Fibroblast of mammary gland (primary cell): ENCODE data around the gene NUDT1.

Source experiments
- DNase-seq: peaks from one replicate; pipeline ENCODE4 v3.0.0-alpha.2; 2010; ENCODE audit warnings: low read depth
- H3K4me3 ChIP-seq: 2 replicates; pipeline ENCODE4 v1.5.1; 2011; ENCODE audit warnings: low read depth, mild to moderate bottlenecking, low read length, moderate library complexity; ENCODE audit not compliant: control insufficient read depth
- TF ChIP-seq, protein P1 (sequence below): conservative IDR thresholded peaks from 2 replicates; pipeline ENCODE4 v1.5.1; 2011; ENCODE audit warnings: low read depth, low read length, inconsistent platforms; ENCODE audit not compliant: control insufficient read depth, insufficient read depth

Gene NUDT1

DNA sequence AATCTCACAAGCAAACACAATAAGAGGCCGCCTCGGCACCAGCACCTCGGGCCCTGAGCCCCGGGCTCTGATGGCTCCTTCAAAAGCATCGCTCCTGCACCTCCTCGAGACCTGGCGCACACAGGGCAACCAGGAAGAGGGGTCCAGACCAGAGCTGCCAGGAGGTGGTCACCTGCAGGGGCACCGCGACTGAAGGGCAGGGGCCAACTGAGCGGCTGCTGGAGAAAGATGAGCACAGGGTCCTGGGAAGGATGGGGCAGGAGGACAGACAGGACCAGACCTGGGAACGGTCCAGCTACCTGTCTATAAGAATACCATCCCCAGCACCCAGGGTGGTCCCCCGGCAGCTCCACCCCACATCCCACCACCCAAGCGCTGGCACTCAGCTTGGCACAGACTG, 30.1 kb upstream of the NUDT1 start:
- no peak for DNase-seq
- H3K4me3 ChIP-seq: no peak overlapping the region
- TF ChIP-seq, protein P1, sequence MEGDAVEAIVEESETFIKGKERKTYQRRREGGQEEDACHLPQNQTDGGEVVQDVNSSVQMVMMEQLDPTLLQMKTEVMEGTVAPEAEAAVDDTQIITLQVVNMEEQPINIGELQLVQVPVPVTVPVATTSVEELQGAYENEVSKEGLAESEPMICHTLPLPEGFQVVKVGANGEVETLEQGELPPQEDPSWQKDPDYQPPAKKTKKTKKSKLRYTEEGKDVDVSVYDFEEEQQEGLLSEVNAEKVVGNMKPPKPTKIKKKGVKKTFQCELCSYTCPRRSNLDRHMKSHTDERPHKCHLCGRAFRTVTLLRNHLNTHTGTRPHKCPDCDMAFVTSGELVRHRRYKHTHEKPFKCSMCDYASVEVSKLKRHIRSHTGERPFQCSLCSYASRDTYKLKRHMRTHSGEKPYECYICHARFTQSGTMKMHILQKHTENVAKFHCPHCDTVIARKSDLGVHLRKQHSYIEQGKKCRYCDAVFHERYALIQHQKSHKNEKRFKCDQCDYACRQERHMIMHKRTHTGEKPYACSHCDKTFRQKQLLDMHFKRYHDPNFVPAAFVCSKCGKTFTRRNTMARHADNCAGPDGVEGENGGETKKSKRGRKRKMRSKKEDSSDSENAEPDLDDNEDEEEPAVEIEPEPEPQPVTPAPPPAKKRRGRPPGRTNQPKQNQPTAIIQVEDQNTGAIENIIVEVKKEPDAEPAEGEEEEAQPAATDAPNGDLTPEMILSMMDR: no peak

DNA sequence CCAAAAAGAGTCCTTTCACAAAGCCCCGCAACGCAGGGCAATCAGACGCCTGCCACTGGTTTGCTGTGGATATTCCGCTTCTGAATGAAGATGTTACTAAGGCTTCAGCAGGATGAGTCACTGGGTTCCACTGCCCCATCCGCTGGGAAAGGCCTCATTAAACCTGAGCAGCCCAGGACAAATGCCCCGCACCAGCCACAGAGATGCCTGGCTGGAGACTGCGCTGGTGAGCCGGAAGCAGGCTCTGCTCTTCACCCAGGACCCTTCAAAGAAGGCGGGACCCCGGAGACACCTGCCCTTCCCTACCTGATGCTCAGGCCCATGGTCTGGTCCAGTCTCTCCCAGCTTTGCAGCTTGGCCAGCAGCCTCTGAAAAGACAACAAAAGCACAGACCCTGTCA, 29.1 kb upstream of the NUDT1 start:
- no peak overlapping the region for H3K4me3 ChIP-seq
- TF ChIP-seq, protein P1: no peak
- no peak for DNase-seq

DNA sequence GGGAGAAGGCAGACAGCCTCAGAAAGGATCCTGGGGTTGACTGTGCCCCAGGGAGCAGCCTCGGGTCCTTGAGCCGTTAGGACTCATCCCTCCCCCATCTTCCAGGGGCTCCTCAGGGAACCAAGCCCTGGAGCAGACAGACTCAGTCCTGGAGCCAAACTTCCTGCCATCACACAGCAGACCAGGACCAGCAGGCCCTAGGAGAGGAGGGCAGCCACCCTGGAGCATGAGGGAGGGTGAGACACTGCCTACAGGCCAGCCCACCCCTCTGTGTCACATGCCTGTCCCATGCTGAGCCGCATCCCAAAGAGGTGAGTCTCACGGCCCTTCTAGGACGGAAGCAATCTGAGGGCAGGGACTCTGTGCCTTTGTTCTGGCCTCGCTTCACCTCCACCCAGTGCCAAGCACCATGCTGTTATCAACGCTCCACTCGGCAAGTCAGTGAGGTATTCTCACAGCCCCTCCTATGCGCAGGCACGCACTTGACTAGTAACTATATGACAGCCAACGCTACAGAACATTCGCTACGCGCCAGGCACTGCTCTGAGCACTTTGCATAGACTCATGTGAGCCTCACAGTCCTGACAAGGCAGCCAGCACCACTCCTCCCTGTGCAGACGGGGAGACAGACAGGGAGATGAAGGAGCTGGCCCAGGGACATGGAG, 28.3 kb upstream of the NUDT1 start:
- no peak overlapping the region for H3K4me3 ChIP-seq
- TF ChIP-seq, protein P1: no peak
- DNase-seq: no peak

DNA sequence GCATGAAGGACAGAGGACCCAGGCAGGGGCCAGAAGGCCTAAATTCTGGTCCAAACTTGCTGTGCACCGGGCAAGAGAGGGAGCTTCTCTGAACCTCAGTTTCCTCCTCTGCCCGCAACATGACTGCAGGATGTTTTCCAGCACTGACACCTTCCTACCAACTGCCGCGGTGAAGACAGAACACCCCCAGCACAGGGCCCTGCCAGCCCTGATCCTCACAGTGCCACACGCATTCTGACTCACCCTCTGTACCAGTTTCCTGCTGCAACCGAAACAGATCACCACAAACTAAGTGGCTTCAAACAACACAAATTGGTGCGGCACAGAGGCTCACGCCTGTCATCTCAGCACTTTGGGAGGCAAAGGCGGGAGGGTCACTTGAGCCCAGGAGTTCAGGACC, 27.4 kb upstream of the NUDT1 start:
- H3K4me3 ChIP-seq: no peak overlapping the region
- no peak for DNase-seq
- TF ChIP-seq, protein P1: no peak

DNA sequence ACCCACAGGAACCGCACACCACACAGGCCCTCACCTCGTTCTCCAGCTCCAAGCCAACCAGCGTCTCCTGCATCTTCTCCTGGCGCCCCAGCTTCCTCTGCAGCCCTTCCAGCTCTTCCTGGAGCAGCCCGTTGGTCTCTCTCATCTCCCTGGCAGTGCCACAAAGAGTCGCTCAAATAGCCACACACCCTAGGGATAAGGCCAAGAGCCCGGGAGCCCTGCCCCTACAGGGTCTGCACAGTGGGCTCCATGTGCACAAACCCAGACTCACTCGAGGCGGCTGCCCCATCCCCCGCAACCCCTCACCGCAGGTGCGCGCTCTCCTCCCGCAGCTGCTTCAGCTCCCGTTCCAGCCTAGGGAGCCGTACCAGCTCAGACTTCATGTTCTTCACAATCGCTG, 26.2 kb upstream of the NUDT1 start:
- H3K4me3 ChIP-seq: no peak overlapping the region
- DNase-seq: no peak
- TF ChIP-seq, protein P1: no peak

DNA sequence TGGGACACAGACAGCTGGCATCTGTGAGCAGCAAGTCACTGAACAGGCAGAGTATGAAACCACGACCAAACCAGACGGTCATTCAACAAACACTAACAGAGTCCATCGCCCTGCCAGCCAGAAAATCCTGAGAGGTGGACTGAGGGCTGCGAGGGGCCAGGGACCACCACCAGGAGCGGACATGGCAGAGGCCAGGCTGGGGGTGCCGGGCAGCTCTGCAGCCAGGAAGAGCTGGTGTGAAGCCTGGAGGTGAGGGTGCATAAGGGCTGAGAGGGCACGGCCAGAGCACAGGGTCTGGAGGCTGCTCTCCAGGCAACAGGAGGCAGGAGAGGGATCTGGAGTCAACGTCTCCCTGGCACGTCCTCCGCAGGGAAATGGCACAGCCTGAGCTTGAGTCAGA, 24.8 kb upstream of the NUDT1 start:
- TF ChIP-seq, protein P1: no peak
- DNase-seq: no peak
- H3K4me3 ChIP-seq: no peak overlapping the region

DNA sequence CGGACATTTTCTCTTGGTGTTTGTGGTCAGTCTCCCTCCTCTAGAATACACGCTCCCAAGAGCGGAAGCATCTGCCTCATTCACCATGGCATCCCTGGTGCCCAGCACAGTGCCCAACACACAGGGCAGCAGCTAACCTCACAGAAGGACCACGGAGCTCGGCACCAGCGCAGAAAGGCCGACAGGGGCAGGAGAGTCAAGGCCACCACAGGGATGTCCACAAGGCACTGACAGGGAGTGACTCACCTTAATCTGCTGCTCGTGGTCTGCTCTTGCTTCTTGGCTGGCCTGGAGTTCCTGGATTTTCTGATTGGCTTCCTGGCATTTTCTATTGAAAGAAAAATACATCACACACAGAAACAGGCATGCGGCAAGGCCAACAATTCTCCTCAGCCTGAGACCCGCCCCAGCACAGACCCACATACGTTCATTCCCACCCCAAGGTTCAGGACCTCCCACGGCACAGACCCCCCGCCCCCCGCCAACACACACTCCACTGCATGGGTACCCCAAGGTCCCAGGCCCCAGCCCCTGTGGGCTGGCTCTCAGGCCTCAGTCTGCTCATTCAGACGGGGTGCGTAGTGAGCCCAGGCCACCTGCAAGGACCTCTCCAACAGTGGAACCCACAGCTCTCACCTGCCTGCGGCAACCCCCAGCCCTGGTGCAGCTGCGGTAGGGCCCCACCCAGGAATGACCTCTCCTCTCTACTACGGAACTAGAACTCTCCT, 24.1 kb upstream of the NUDT1 start:
- no peak overlapping the region for H3K4me3 ChIP-seq
- TF ChIP-seq, protein P1: no peak
- DNase-seq: no peak
